ENCODE results near the gene WFIKKN1.

DNA sequence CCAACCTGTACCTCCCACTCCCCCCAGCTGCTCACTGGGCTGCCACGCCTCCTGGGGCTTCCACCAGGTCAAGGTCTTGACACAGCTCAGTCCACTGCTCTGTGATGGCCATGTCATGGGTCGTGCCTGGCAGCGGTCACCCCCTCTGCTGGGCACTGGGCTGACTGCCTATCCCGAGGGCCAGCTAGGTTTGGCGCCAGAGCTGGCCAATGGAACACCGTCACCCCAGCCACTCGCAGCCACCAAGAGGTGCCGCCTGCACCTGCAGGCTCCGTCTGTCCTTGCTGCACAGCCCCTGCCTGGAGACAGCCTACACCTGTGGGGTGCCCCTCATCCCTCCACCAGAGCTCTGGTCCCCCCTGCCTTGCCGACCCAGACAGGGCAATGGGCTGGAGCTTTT, 45.4 kb upstream of the WFIKKN1 start:
- TF ChIP-seq, protein P1, sequence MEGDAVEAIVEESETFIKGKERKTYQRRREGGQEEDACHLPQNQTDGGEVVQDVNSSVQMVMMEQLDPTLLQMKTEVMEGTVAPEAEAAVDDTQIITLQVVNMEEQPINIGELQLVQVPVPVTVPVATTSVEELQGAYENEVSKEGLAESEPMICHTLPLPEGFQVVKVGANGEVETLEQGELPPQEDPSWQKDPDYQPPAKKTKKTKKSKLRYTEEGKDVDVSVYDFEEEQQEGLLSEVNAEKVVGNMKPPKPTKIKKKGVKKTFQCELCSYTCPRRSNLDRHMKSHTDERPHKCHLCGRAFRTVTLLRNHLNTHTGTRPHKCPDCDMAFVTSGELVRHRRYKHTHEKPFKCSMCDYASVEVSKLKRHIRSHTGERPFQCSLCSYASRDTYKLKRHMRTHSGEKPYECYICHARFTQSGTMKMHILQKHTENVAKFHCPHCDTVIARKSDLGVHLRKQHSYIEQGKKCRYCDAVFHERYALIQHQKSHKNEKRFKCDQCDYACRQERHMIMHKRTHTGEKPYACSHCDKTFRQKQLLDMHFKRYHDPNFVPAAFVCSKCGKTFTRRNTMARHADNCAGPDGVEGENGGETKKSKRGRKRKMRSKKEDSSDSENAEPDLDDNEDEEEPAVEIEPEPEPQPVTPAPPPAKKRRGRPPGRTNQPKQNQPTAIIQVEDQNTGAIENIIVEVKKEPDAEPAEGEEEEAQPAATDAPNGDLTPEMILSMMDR (IDR thresholded peaks at IDR 0.05): no peak
- no peak for TF ChIP-seq POLR2A (IDR thresholded peaks at IDR 0.05)
